Hepatocyte (in vitro differentiated cells): ENCODE results near the gene PGA5.

ENCODE experiments used
- CTCF ChIP-seq: fragments of 200-600 bp; sonication (generic); IDR thresholded peaks from 2 replicates; pipeline ENCODE4 v1.5.1; 2016; ENCODE audit warnings: antibody characterized with exemption, mild to moderate bottlenecking; ENCODE audit not compliant: poor library complexity
- EZH2 ChIP-seq: fragments of 200-600 bp; sonication (generic); IDR thresholded peaks from 2 replicates; pipeline ENCODE4 v1.6.1; 2016; ENCODE audit warnings: antibody characterized with exemption, mild to moderate bottlenecking, borderline replicate concordance

DNA sequence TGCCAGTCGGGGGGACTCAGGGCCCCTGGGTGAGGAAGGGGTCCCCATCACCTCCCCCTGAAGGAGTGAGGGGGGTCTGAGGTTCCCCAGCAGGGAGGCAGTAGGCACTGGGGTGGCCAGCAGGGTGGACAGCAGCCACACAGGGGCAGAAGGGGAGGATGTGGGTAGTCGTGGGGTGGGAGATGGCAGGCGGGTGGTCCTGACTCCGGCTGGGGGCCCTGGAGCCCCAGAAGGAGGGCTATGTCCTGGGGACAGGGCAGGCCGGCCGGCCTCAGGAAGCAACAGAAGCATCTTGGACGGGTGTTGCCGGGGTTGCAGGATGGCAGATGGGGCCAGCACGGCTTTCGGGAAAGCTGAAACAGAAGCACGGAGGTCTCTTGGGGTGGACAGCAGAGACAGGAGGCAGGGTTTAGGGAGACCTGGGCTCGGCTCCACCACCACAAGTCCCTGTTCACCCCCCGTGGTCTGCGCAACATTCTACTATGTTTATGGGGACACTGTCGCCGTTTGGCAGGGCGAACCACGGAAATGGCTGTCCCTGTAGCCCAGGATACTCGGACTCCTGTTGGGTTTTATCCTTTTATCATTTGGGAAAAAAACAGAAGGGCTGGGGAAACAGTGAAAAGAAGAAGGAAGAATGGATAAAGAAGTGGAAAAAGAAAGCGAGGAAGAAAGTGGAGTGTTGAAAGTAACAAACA, 40.1 kb downstream of the PGA5 start:
- TF ChIP-seq EZH2: no peak
- no peak for TF ChIP-seq CTCF
